NCI-H2029 treated with DMSO at 0.1 percent for 48 hours (cell line): ENCODE measurements around the gene TMEM129.

Experiments
- DNase-seq: peaks from one replicate; lab custom pipeline; 2025; lab: John Stamatoyannopoulos, UW

Gene TMEM129

GRCh38 chr4:1669270-1669669, 51.9 kb downstream of the TMEM129 start:
- no peak for DNase-seq

GRCh38 chr4:1668488-1668840, 52.7 kb downstream of the TMEM129 start:
- no peak for DNase-seq

GRCh38 chr4:1667273-1667672, 53.9 kb downstream of the TMEM129 start:
- no peak for DNase-seq

- DNase-seq, result no peak
Measured at GRCh38 chr4:1666391-1666790, 54.7 kb downstream of the TMEM129 start.
